Esophagus (tissue), 2 donors: Measurements from ENCODE around the gene PREB. TPM values are rescaled to one million over a fixed set of nuclear protein-coding genes. Genes with fewer than 3 reads are reported as not detected.
A peak's percentile ranks its signal among the peaks of the same experiment; 100 is the strongest.

Experiments
- H3K27ac ChIP-seq, 2 donors: one replicate each; pipeline ENCODE4 v1.5.1; 2013; ENCODE audit warnings: low read depth in 2 of 2, mild to moderate bottlenecking in 2 of 2, inconsistent platforms in 1 of 2, low read length in 1 of 2, moderate library complexity in 1 of 2
- H3K27me3 ChIP-seq, 2 donors: one replicate each; pipeline ENCODE4 v1.6.1; 2013; ENCODE audit warnings: low read length in 2 of 2, control low read depth in 1 of 2, mild to moderate bottlenecking in 1 of 2; ENCODE audit not compliant: insufficient read depth in 2 of 2, control insufficient read depth in 1 of 2
- H3K36me3 ChIP-seq, 2 donors: one replicate each; pipeline ENCODE4 v1.6.1; 2013; ENCODE audit warnings: low read length in 1 of 2; ENCODE audit not compliant: control insufficient read depth in 2 of 2, insufficient read depth in 2 of 2
- H3K4me1 ChIP-seq, 2 donors: one replicate each; pipeline ENCODE4 v1.6.1; 2013; ENCODE audit warnings: low read length in 1 of 2; ENCODE audit not compliant: control insufficient read depth in 2 of 2, insufficient read depth in 2 of 2
- H3K4me3 ChIP-seq, 2 donors: one replicate each; pipeline ENCODE4 v1.5.1; 2013; ENCODE audit warnings: low read length in 2 of 2, mild to moderate bottlenecking in 2 of 2, low read depth in 1 of 2, moderate library complexity in 1 of 2
- H3K9me3 ChIP-seq, 2 donors: one replicate each; pipeline ENCODE4 v1.6.1; 2013; ENCODE audit warnings: mild to moderate bottlenecking in 2 of 2, low read depth in 1 of 2, low read length in 1 of 2, moderate library complexity in 1 of 2; ENCODE audit not compliant: control insufficient read depth in 2 of 2, insufficient read depth in 1 of 2
- WGBS, 2 donors: extraction: QIAGEN DNeasy Blood & Tissue Kit; methylation state at CpG; one replicate each; pipeline ENCODE4 v1.1.7; 2013; 5-methylcytosine and 5-hydroxymethylcytosine counted together
- polyA plus RNA-seq, 2 donors: library from polyadenylated mRNA; stranded (reverse); fragments of 200-250 nt; gene quantifications; one replicate each; pipeline ENCODE4 v1.2.3, GENCODE V29; 2013
- donor health status: healthy with polysubstance abuse.
- donor health status: Bipolar disorder and iron deficiency.

PREB gene
- polyA plus RNA-seq, 2 donors: 24.1 to 29.7 TPM

DNA sequence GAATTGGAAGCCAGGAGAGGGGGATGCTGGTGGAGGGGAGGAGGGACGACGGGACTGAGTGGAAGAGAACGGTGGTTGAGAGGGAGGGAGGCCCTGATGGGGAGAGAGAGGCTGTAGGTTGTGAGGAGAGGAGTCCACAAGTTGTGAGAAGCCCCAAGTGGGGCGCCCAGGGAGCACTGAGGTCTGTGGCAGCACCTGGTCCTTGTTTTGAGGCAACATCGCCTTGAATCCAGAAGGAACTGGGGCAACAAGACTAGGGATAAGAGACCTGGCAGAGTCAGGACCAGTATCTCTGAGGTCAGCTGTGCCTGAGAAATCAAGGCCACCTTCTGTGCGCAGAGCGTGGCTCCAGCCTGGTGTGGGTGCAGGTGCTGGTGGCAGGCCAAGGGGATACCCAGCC, 3.7 kb upstream of the PREB start:
- Histone ChIP-seq H3K4me1 (peaks cover 2 to 3% of the 10 kb centered on the region in 2 donors), H3K27me3 (no peaks in the 10 kb centered on the region), H3K9me3 (no peaks in the 10 kb centered on the region), H3K4me3 (no peak overlapping the region), H3K27ac (no peak overlapping the region), H3K36me3 (no peaks in the 10 kb centered on the region)
- WGBS, 2 donors: 83 to 86% methylated on average over 7 of the region's 7 CpGs

DNA sequence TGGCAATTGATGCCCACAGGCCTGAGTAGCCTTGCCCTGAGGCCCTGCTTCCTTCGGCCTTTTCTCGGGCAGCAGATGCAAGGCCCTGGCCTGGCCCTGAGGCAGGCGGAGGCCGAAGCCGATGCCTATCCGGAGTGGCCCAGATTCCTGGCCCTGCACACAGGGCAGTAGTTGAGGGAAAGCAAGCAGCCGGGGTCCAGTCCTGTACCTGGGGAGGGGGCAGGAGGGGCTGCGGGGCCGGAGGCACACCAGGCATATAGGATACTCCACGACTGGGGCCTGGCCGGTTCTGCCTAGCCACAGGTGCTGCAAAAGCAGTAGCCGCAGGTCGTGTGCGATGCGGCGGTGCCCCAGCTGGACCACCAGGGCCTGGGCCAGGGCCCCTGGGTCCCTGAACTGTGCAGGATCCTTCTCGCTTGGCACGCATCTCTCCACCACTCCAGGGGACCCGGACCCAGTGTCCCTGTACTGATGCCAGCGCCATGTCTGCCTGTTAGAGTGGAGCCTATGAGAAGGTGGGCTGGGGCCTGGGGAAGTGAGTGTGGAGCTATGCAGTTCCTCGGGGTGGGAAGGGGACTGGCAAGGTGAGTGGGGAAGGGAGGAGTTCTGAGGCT, 3.0 kb upstream of the PREB start:
- H3K27ac ChIP-seq: no peak overlapping the region
- H3K27me3 ChIP-seq: no peaks in the 10 kb centered on the region
- no peaks in the 10 kb centered on the region for H3K9me3 ChIP-seq
- H3K4me1 ChIP-seq: peaks cover 2 to 8% of the 10 kb centered on the region in 2 donors
- peaks cover 0 to 2% of the 10 kb centered on the region in 2 donors for H3K36me3 ChIP-seq
- 92 to 94% methylated on average over 21 of the region's 21 CpGs for WGBS, 2 donors
- no peak overlapping the region for H3K4me3 ChIP-seq

DNA sequence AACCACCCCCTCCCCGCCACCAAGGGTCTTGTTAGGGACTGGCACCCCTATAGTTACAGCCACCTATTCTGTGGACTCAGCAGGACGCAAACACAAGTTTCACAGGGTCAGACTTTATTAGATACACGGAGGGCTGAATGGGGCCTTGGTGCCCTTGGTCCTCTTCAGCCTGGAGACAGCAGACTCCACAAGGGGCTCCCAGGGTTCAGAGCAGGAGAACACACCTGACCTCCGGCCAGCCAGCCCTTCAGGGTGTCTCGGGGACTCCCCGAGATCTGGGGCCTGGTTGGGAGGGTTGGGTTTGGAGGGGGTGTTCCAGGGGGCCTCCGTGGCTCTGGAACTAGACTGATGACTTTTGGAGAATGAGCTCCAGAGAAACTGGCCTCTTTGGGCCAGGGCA, 2.3 kb upstream of the PREB start:
- H3K9me3 ChIP-seq: no peaks in the 10 kb centered on the region
- H3K27me3 ChIP-seq: no peaks in the 10 kb centered on the region
- peaks cover 2 to 8% of the 10 kb centered on the region in 2 donors for H3K4me1 ChIP-seq
- WGBS, 2 donors: 92 to 95% methylated on average over 7 of the region's 7 CpGs
- no peak overlapping the region for H3K27ac ChIP-seq
- H3K36me3 ChIP-seq: peaks cover 0 to 9% of the 10 kb centered on the region in 2 donors
- no peak overlapping the region for H3K4me3 ChIP-seq

DNA sequence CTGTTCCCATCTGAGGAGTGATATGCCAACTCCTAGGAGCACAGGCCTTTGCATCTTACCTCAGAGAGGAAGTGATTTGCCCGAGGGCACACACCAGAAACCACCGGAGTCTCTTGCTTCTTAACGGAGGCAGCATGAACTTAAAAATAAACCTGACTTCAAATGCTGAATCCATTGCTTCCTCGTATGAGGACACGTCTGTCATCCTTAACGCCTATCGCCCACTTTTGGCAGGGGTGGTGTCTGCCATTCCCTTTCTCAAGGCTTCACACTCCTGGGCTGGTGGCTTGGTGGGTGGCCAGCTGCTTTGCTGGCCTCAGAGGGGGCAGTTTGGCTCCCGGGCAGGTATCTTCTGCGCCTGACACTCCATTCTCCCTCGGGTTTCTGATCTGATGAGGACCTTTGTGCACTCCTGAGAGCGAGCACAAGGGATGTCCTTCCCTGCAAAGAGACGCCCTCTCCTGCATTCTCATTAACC, 1.1 kb upstream of the PREB start:
- Histone ChIP-seq H3K4me3 (no peak overlapping the region), H3K4me1 (peaks cover 2 to 8% of the 10 kb centered on the region in 2 donors), H3K27ac (no peak overlapping the region), H3K27me3 (no peaks in the 10 kb centered on the region), H3K9me3 (no peaks in the 10 kb centered on the region), H3K36me3 (peaks cover 2 to 20% of the 10 kb centered on the region in 2 donors)
- WGBS, 2 donors: 83 to 84% methylated on average over 12 of the region's 12 CpGs

DNA sequence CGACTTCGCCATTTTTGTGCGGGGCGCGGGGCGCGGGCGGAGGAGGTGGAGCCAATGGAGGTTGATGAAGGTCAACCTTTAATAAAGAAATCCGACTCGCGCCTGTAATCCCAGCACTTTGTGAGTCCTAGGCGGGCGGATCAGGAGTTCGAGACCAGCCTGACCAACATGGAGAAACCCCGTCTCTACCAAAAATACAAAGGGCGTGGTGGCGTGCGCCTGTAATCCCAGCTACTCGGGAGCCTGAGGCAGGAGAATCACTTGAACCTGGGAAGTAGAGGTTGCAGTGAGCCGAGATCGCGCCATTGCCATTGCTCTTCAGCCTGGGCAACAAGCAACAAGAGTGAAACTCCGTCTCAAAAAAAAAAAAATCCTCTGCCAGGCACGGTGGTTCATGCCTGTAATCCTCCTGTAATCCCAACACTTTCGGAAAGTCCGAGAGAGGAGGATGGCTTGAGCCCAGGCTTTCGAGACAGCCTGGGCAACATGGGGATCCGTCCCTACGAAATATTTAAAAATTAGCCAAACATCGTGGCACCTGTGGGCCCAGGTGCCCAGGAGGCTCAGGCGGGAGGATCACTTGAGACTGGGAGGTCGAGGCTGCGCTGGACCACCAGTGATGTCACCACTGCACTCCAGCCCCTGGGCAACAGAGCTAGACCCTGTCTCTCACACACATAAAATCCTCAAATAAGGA, 493 bp upstream of the PREB start:
- peaks cover 2 to 8% of the 10 kb centered on the region in 2 donors for H3K4me1 ChIP-seq
- H3K4me3 ChIP-seq: peak overlapping the region; percentile 6 to 85
- WGBS, 2 donors: 51 to 52% methylated on average over 33 of the region's 33 CpGs
- H3K9me3 ChIP-seq: no peaks in the 10 kb centered on the region
- peaks cover 2 to 25% of the 10 kb centered on the region in 2 donors for H3K36me3 ChIP-seq
- H3K27ac ChIP-seq: peak overlapping the region in 1 of 2 donors; percentile 36
- H3K27me3 ChIP-seq: no peaks in the 10 kb centered on the region

DNA sequence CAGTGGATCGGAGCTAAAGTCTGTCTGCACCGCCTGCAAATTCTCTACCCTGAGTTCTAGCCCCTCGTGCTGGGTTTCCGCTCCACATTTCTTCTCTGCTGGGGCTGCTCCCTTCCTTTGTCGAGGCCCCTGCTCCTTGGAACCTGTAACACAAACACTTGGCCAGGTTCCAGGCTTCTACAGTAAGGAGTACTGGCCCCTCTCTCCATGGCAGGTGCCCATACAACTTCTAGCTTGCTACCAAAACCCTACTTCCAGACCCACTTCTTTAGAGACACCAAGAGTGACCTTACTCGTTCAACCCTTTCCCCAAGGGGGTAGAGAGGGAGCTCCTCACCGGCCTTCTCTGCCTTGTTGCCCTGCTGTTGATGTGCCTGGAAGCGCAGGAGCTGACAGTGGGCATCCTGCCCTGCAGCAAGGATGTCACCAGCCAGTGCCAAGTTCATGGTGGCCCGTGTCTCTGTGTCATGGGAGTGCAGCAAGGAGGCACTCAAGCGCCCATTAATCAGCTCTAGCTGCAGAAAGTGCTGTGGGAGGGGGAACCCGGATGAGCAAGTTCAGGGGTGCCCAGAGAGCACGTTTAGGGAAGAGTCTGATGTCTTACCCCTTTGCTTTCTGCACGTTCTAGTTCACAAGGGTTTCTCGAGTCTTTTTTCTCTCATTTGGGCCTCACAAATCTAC, 1.1 kb downstream of the PREB start:
- Histone ChIP-seq H3K4me1 (peaks cover 2 to 8% of the 10 kb centered on the region in 2 donors), H3K36me3 (peaks cover 2 to 25% of the 10 kb centered on the region in 2 donors), H3K4me3 (peak overlapping the region; percentile 85 to 88), H3K27me3 (no peaks in the 10 kb centered on the region), H3K27ac (peak overlapping the region in 1 of 2 donors; percentile 6), H3K9me3 (no peaks in the 10 kb centered on the region)
- WGBS, 2 donors: 38% methylated on average over 14 of the region's 14 CpGs

DNA sequence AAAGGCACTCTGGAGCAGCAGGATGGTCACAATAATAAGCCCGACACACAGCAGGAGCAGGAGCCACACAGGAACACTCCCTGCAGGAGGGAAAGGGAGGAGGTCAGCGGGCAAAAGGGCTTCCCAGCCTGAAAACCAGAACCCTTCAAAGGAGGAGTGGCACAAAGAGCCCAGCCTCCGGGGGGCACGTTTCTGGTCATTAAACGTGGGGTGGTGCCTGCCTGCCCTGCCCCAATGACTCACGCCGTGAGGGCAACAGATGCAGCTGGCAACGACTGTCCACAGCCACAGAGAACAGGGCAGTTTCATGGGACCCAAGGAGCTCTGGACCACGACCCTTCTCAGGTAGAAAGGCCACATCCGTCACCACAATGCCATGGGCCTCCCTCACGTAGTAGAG, 3.0 kb downstream of the PREB start:
- H3K27ac ChIP-seq: no peak overlapping the region
- H3K4me3 ChIP-seq: no peak overlapping the region
- H3K27me3 ChIP-seq: no peaks in the 10 kb centered on the region
- peaks cover 2 to 8% of the 10 kb centered on the region in 2 donors for H3K4me1 ChIP-seq
- WGBS, 2 donors: 84 to 87% methylated on average over 11 of the region's 11 CpGs
- peaks cover 2 to 25% of the 10 kb centered on the region in 2 donors for H3K36me3 ChIP-seq
- H3K9me3 ChIP-seq: no peaks in the 10 kb centered on the region

DNA sequence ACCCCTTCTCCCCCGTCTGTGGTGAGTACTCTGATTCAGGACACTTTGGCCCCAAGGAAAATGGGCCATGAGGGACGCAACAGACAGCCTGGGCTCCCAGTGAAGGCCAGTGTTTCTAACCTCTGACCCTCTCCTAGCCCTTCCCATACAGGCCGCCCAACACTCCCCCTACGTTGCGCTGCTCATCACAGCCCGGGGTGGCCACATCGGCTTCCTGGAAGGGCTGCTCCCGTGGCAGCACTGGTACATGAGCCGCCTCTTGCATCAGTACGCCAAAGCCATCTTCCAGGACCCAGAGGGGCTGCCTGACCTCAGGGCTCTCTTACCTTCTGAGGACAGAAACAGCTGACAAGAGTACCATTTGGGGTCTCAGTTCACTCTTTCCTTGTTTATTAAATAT, 4.0 kb downstream of the PREB start:
- H3K27ac ChIP-seq: no peak overlapping the region
- no peaks in the 10 kb centered on the region for H3K27me3 ChIP-seq
- 90 to 93% methylated on average over 10 of the region's 10 CpGs for WGBS, 2 donors
- H3K4me1 ChIP-seq: peaks cover 2 to 8% of the 10 kb centered on the region in 2 donors
- no peaks in the 10 kb centered on the region for H3K9me3 ChIP-seq
- no peak overlapping the region for H3K4me3 ChIP-seq
- H3K36me3 ChIP-seq: peaks cover 2 to 25% of the 10 kb centered on the region in 2 donors

DNA sequence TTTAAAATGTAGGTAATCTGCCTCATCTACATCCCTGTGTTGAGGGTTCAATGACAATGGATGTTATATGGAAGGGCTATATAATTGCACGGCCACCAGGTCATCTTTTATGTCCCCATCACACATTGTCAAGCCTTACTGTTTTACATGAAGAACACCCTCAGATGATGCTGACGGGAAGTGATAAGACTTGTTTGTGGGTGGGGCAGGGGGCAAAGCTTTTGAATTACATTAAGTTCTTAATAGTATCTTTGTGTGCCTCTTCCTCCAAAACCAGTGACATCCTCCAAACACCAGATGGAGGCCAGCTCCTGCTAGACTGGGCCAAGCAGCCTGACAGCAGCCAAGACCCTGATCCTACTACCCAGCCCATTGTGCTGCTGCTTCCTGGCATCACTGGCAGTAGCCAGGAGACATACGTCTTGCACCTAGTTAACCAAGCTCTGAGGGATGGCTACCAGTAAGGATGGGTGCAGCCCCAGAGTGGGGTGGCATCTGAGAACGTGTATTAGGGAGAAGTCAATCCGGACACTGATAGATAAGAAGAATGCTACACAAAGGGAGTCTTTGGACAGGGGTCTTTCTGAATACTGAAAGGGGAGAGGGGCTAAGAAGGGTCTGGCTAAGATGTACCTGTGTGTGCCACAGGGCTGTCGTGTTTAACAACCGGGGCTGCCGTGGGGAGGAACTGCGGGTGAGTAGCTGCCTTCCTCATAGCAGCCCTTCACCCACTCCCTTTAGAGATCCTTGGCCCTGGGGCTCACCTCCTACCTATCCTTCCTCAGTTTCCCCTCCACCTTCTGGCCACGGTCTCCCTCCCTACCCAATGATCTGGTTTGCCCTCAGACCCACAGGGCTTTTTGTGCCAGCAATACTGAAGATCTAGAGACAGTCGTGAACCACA, 5.5 kb downstream of the PREB start:
- no peaks in the 10 kb centered on the region for H3K9me3 ChIP-seq
- peaks cover 2 to 10% of the 10 kb centered on the region in 2 donors for H3K4me1 ChIP-seq
- no peak overlapping the region for H3K27ac ChIP-seq
- WGBS, 2 donors: 77 to 78% methylated on average over 11 of the region's 11 CpGs
- H3K27me3 ChIP-seq: no peaks in the 10 kb centered on the region
- peaks cover 2 to 25% of the 10 kb centered on the region in 2 donors for H3K36me3 ChIP-seq
- no peak overlapping the region for H3K4me3 ChIP-seq
